Muscle of leg (tissue), 11 donors: Measurements from ENCODE around the gene PRSS8. TPM values are rescaled to one million over a fixed set of nuclear protein-coding genes. Genes with fewer than 3 reads are reported as not detected.
A peak's percentile ranks its signal among the peaks of the same experiment; 100 is the strongest.
"Not testable (repeated sequence)": the region's sequence is repeated elsewhere in the genome, so short reads cannot be mapped to it uniquely, and the experiment has no call there.

Source experiments
- DNase-seq: peaks from one replicate; pipeline ENCODE4 v3.0.0; 2013
- H3K27ac ChIP-seq: one replicate; pipeline ENCODE4 v1.5.1; 2013; ENCODE audit warnings: mild to moderate bottlenecking, low read length, control low read depth
- H3K27me3 ChIP-seq: one replicate; pipeline ENCODE4 v1.6.1; 2013; ENCODE audit warnings: low read length; ENCODE audit not compliant: control insufficient read depth, insufficient read depth
- H3K36me3 ChIP-seq: one replicate; pipeline ENCODE4 v1.6.1; 2013; ENCODE audit warnings: low read length; ENCODE audit not compliant: control insufficient read depth, insufficient read depth
- H3K4me1 ChIP-seq: one replicate; pipeline ENCODE4 v1.6.1; 2013; ENCODE audit warnings: low read length; ENCODE audit not compliant: control insufficient read depth, insufficient read depth
- H3K4me3 ChIP-seq: one replicate; pipeline ENCODE4 v1.5.1; 2013; ENCODE audit warnings: low read length, control low read depth
- H3K9me3 ChIP-seq: replicated peaks from 2 replicates; pipeline ENCODE4 v1.6.1; 2013; ENCODE audit warnings: low read depth, low read length; ENCODE audit not compliant: control insufficient read depth
- WGBS: methylation state at CpG from one replicate; pipeline ENCODE4 v1.1.5; 2013; ENCODE audit warnings: missing lambda C conversion rate; ENCODE audit not compliant: insufficient coverage; 5-methylcytosine and 5-hydroxymethylcytosine counted together
- polyA plus RNA-seq, 8 donors: library from polyadenylated mRNA; unstranded; fragments of 120-200 nt; gene quantifications; one replicate each; pipeline versions ENCODE4 v1.2.1 to v1.2.3, GENCODE V29; 2013; ENCODE audit warnings: inconsistent platforms in 1 of 8, low replicate concordance in 1 of 8; ENCODE audit not compliant: insufficient read length in 8 of 8, insufficient read depth in 1 of 8
- total RNA-seq: library from RNA; stranded (reverse); fragments of 120-200 nt; gene quantifications from one replicate; pipeline ENCODE4 v1.2.4, GENCODE V29; 2013

The PRSS8 gene
- total and polyA plus RNA-seq, 9 donors, result 0.14 to 13.1 (median 0.47) TPM; not detected in 2

- Histone ChIP-seq H3K4me3 (no peak overlapping the region), H3K9me3 (no peaks in the 10 kb centered on the region), H3K27ac (no peak overlapping the region), H3K27me3 (peaks cover 38% of the 10 kb centered on the region), H3K4me1 (peaks cover 22% of the 10 kb centered on the region), H3K36me3 (no peaks in the 10 kb centered on the region)
- DNase-seq, result no peak
- 64% methylated on average over 2 of the region's 12 CpGs for WGBS
Observed at GRCh38 chr16:31145398-31145990, 10.0 kb upstream of the PRSS8 start.

- WGBS, result 83% methylated on average over 4 of the region's 7 CpGs
- not testable (repeated sequence) for DNase-seq, H3K27ac ChIP-seq
Observed at GRCh38 chr16:31144418-31144817, 8.9 kb upstream of the PRSS8 start.

GRCh38 chr16:31143694-31144148 is 8.2 kb upstream of the PRSS8 start:
- Histone ChIP-seq H3K4me3 (no peak overlapping the region), H3K9me3 (no peaks in the 10 kb centered on the region), H3K27me3 (peaks cover 30% of the 10 kb centered on the region), H3K36me3 (no peaks in the 10 kb centered on the region), H3K27ac (no peak overlapping the region), H3K4me1 (peaks cover 23% of the 10 kb centered on the region)
- no peak for DNase-seq
- WGBS, result 83% methylated on average over 7 of the region's 8 CpGs

More at GRCh38 chr16:31144418-31144817, 8.9 kb upstream of the PRSS8 start:
- peaks cover 37% of the 10 kb centered on the region for H3K27me3 ChIP-seq
- H3K9me3 ChIP-seq, H3K4me3 ChIP-seq, H3K36me3 ChIP-seq: not testable (repeated sequence)
- H3K4me1 ChIP-seq, result peaks cover 19% of the 10 kb centered on the region

GRCh38 chr16:31143011-31143693 is 7.6 kb upstream of the PRSS8 start:
- H3K4me1 ChIP-seq, result peaks cover 26% of the 10 kb centered on the region
- no peak overlapping the region for H3K4me3 ChIP-seq
- no peak for DNase-seq
- H3K27ac ChIP-seq, result no peak overlapping the region
- H3K27me3 ChIP-seq, result peaks cover 25% of the 10 kb centered on the region
- no peaks in the 10 kb centered on the region for H3K9me3 ChIP-seq
- 41% methylated on average over 11 of the region's 22 CpGs for WGBS
- H3K36me3 ChIP-seq, result no peaks in the 10 kb centered on the region

- H3K9me3 ChIP-seq, result no peaks in the 10 kb centered on the region
- DNase-seq, result peak; percentile 99
- H3K36me3 ChIP-seq, result no peaks in the 10 kb centered on the region
- H3K4me1 ChIP-seq, result peaks cover 26% of the 10 kb centered on the region
- peak overlapping the region; percentile 39 for H3K4me3 ChIP-seq
- peak overlapping the region; percentile 93 for H3K27ac ChIP-seq
- WGBS, result 3% methylated on average over 89 of the region's 89 CpGs
- H3K27me3 ChIP-seq, result peaks cover 18% of the 10 kb centered on the region
Observed at GRCh38 chr16:31142109-31143010, 6.8 kb upstream of the PRSS8 start.

GRCh38 chr16:31141489-31142108 is 6.1 kb upstream of the PRSS8 start:
- H3K4me1 ChIP-seq, result peaks cover 26% of the 10 kb centered on the region
- WGBS, result 22% methylated on average over 7 of the region's 10 CpGs
- H3K4me3 ChIP-seq, result peak overlapping the region; percentile 39
- DNase-seq, result peak; percentile 92
- H3K9me3 ChIP-seq, result no peaks in the 10 kb centered on the region
- H3K27ac ChIP-seq, result peak overlapping the region; percentile 93
- H3K36me3 ChIP-seq, result no peaks in the 10 kb centered on the region
- H3K27me3 ChIP-seq, result peaks cover 11% of the 10 kb centered on the region

GRCh38 chr16:31141071-31141469 is 5.5 kb upstream of the PRSS8 start:
- not testable (repeated sequence) for H3K36me3 ChIP-seq, H3K9me3 ChIP-seq, DNase-seq, H3K4me3 ChIP-seq, H3K27me3 ChIP-seq
- 52% methylated on average over 3 of the region's 9 CpGs for WGBS
- peaks cover 26% of the 10 kb centered on the region for H3K4me1 ChIP-seq
- H3K27ac ChIP-seq, result peak overlapping the region; percentile 93

GRCh38 chr16:31138621-31139578 is 3.4 kb upstream of the PRSS8 start:
- Histone ChIP-seq H3K4me3 (no peak overlapping the region), H3K36me3 (no peaks in the 10 kb centered on the region), H3K27ac (no peak overlapping the region), H3K9me3 (no peaks in the 10 kb centered on the region), H3K27me3 (peaks cover 2% of the 10 kb centered on the region), H3K4me1 (peaks cover 40% of the 10 kb centered on the region)
- 49% methylated on average over 23 of the region's 27 CpGs for WGBS
- no peak for DNase-seq

GRCh38 chr16:31136822-31137499 is 1.4 kb upstream of the PRSS8 start:
- Histone ChIP-seq H3K4me1 (peaks cover 37% of the 10 kb centered on the region), H3K36me3 (peaks cover 11% of the 10 kb centered on the region)
- DNase-seq, H3K27ac ChIP-seq, H3K27me3 ChIP-seq, H3K4me3 ChIP-seq, H3K9me3 ChIP-seq: not testable (repeated sequence)
- 88% methylated on average over 11 of the region's 20 CpGs for WGBS
